ENCODE results near the gene LACC1.

GRCh38 chr13:43911871-43912270 lies 32.2 kb downstream of the LACC1 start:
- TF ChIP-seq EP300 (IDR thresholded peaks at IDR 0.05; ENCODE audit: borderline replicate concordance): no peak
- no peak for TF ChIP-seq CEBPB (IDR thresholded peaks at IDR 0.05)
- no peak for TF ChIP-seq TCF12 (IDR thresholded peaks at IDR 0.05; ENCODE audit: low read depth)
- no peak for TF ChIP-seq ZBTB7A (IDR thresholded peaks at IDR 0.05; ENCODE audit: low read depth)
- no peak for TF ChIP-seq MAX (IDR thresholded peaks at IDR 0.05)
- no peak for TF ChIP-seq REST (IDR thresholded peaks at IDR 0.05; ENCODE audit: low read depth)
- TF ChIP-seq YY1 (IDR thresholded peaks at IDR 0.05; ENCODE audit: low read depth): no peak
- TF ChIP-seq, protein P1, sequence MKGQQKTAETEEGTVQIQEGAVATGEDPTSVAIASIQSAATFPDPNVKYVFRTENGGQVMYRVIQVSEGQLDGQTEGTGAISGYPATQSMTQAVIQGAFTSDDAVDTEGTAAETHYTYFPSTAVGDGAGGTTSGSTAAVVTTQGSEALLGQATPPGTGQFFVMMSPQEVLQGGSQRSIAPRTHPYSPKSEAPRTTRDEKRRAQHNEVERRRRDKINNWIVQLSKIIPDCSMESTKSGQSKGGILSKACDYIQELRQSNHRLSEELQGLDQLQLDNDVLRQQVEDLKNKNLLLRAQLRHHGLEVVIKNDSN (IDR thresholded peaks at IDR 0.05): no peak
- TF ChIP-seq RAD21 (IDR thresholded peaks at IDR 0.05; ENCODE audit: low read depth): no peak
- TF ChIP-seq TEAD4 (IDR thresholded peaks at IDR 0.05): no peak
- TF ChIP-seq EGR1 (IDR thresholded peaks at IDR 0.05): no peak
- TF ChIP-seq CREB1 (IDR thresholded peaks at IDR 0.05; ENCODE audit: low read depth): no peak
- TF ChIP-seq FOXM1 (IDR thresholded peaks at IDR 0.05; ENCODE audit: borderline replicate concordance, low read depth): no peak
- TF ChIP-seq TAF1 (IDR thresholded peaks at IDR 0.05; ENCODE audit: low read depth): no peak
